ENCODE results near the gene PIK3C3. TPM values are rescaled to one million over a fixed set of nuclear protein-coding genes. Genes with fewer than 3 reads are reported as not detected.

PIK3C3 gene
- total and polyA plus RNA-seq, 2 of the 8 experiments (the other 6 are each of a cell fraction or from before 2014, with no cell fraction given), result 15.3 to 47.4 TPM

DNA sequence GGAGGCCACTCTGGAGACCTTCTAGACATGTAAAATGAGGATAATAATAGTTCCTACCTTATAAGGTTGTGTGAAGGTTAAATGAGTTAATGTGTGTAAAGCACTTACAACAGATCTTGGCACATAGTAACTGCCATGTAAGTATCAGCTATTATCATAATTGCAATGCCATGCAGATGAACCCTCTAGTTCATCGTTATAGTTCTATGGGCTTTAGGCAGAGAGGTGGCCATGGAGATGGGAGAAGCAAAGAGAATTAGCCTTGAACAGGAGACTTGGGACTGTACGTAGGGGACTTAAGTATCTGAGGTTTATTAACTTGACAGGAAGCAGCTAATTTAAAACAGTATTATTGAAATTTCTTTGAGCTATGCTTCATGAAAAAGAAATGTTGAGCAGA, 151.8 kb downstream of the PIK3C3 start:
- no peak overlapping the region for H2BK15ac ChIP-seq (ENCODE audit: low read length)
- H3K23me2 ChIP-seq (ENCODE audit: low read depth, low read length), result no peaks in the 10 kb centered on the region; the same call in 1 of the 2 replicates
- FAIRE-seq, result no peak
- H2BK12ac ChIP-seq (ENCODE audit: low read depth, low read length), result no peak overlapping the region
- H4K5ac ChIP-seq (ENCODE audit: insufficient read length, low read depth, low read length), result no peak overlapping the region
- H3K27me3 ChIP-seq (replicated peaks in 1 of 4; ENCODE audit: control insufficient read depth in 3 of 4, extremely low read depth in 1 of 4, insufficient read depth in 3 of 4, low read length in 3 of 4), result no peaks in the 10 kb centered on the region
- H3K4me2 ChIP-seq (ENCODE audit: insufficient read depth in 1 of 2, low read depth in 2 of 2, low read length in 2 of 2), result no peak overlapping the region
- no peaks in the 10 kb centered on the region for H3K79me1 ChIP-seq (ENCODE audit: low read depth, low read length)
- no peak overlapping the region for H3K56ac ChIP-seq (replicated peaks; ENCODE audit: insufficient read length, low read depth, low read length)
- WGBS, 2 experiments (ENCODE audit: extremely low coverage in 1 of 2, insufficient coverage in 1 of 2, insufficient read length in 1 of 2, insufficient replicate concordance in 2 of 2, low coverage in 1 of 2, low lambda C conversion rate in 2 of 2, missing lambda C conversion rate in 1 of 2), result 64% methylated on average over 2 of the region's 2 CpGs; no CpG with 5 or more reads in 1 of the 2 experiments
- H3K9me3 ChIP-seq (ENCODE audit: insufficient read depth in 2 of 2, low read depth in 1 of 2, low read length in 1 of 2), result no peaks in the 10 kb centered on the region
- H3K18ac ChIP-seq (ENCODE audit: extremely low read depth, low read length), result no peak overlapping the region
- no peak overlapping the region for H3K23ac ChIP-seq (ENCODE audit: insufficient read length)
- DNase-seq (ENCODE audit: low read depth in 1 of 2, low spot score in 2 of 2), result no peak
- no peaks in the 10 kb centered on the region for H3K79me2 ChIP-seq (ENCODE audit: control insufficient read depth in 1 of 2, insufficient read depth in 2 of 2, low read length in 2 of 2)
- H2BK5ac ChIP-seq (ENCODE audit: low read depth, low read length), result no peak overlapping the region
- H3K36me3 ChIP-seq (ENCODE audit: control insufficient read depth in 2 of 4, insufficient read depth in 4 of 4, low read length in 3 of 4), result no peaks in the 10 kb centered on the region
- H4K91ac ChIP-seq (replicated peaks; ENCODE audit: insufficient read length, low read length), result no peak overlapping the region
- no peak overlapping the region for H4K8ac ChIP-seq (ENCODE audit: extremely low read depth, insufficient read depth, low read length)
- no peak overlapping the region for H3K4me3 ChIP-seq (ENCODE audit: extremely low read depth in 1 of 4, insufficient read depth in 2 of 4, low read depth in 3 of 4, low read length in 4 of 4)
- H2AFZ ChIP-seq (ENCODE audit: low read length), result no peak overlapping the region
- H3K14ac ChIP-seq (ENCODE audit: insufficient read length), result no peak overlapping the region
- CTCF ChIA-PET (ENCODE audit: partially characterized antibody), result interaction anchor here (0.8 to 1.8 kb wide), 7 partner anchors 9 to 1481 kb away, joined by 3 to 8 read pairs (median 4); no protein-coding TSS in a partner anchor
- no peak overlapping the region for H2BK120ac ChIP-seq (replicated peaks; ENCODE audit: low read depth, low read length)
- H2BK20ac ChIP-seq (ENCODE audit: low read length), result no peak overlapping the region
- peaks cover 0 to 9% (median 5%) of the 10 kb centered on the region in 4 experiments; a peak in 4 of 7 replicates for H3K4me1 ChIP-seq (replicated peaks in 1 of 4; ENCODE audit: control insufficient read depth in 3 of 4, insufficient read depth in 4 of 4, low read length in 3 of 4)
- H3K4ac ChIP-seq (replicated peaks; ENCODE audit: insufficient read length, low read depth, low read length), result no peak overlapping the region
- H4K20me1 ChIP-seq (replicated peaks in 1 of 2; ENCODE audit: control insufficient read depth in 1 of 2, insufficient read depth in 2 of 2, low read length in 2 of 2), result no peaks in the 10 kb centered on the region
- H3K27ac ChIP-seq (ENCODE audit: low read depth, low read length), result no peak overlapping the region
- POLR2A ChIA-PET (ENCODE audit: partially characterized antibody), result interaction anchor here (0.5 kb wide), 1 partner anchor 125 kb away, joined by 4 read pairs; no protein-coding TSS in a partner anchor
- no peak overlapping the region for H2AK5ac ChIP-seq (ENCODE audit: low read depth, low read length)
- H3K9ac ChIP-seq (replicated peaks in 1 of 4; ENCODE audit: extremely low read depth in 1 of 4, low read depth in 3 of 4, low read length in 3 of 4), result no peak overlapping the region
- TF ChIP-seq RAD21 (IDR thresholded peaks at IDR 0.05 in 1 of 2, conservative IDR thresholded peaks at IDR 0.05 in 1 of 2; ENCODE audit: low read depth in 2 of 2, low read length in 2 of 2) (no peak), CBX8 (IDR thresholded peaks at IDR 0.05; ENCODE audit: borderline replicate concordance, low read depth, low read length) (no peak), SIRT6 (IDR thresholded peaks at IDR 0.05; ENCODE audit: low read length) (no peak), RXRA (IDR thresholded peaks at IDR 0.05; ENCODE audit: insufficient read depth, low read depth, low read length) (no peak), PHF8 (conservative IDR thresholded peaks at IDR 0.05; ENCODE audit: low read depth, low read length) (no peak), MAFK (IDR thresholded peaks at IDR 0.05; ENCODE audit: low read depth, low read length) (no peak), SIX5 (IDR thresholded peaks at IDR 0.05; ENCODE audit: low read depth, low read length) (no peak), CHD2 (IDR thresholded peaks at IDR 0.05; ENCODE audit: low read length) (no peak), EGR1 (IDR thresholded peaks at IDR 0.05; ENCODE audit: borderline replicate concordance, low read depth, low read length) (no peak)
